RWPE2 (cell line): ENCODE measurements around the gene LSM6.

ENCODE experiments used
- ATAC-seq: fragments of 200-7000 bp; cut with Tn5 transposase; 3 replicates; pipeline ENCODE4 v1.9.1; 2021; ENCODE audit warnings: low read depth
- DNase-seq: peaks from one replicate; pipeline ENCODE4 v3.0.0-alpha.2; 2020; ENCODE audit warnings: low spot score
- H3K27ac ChIP-seq: fragments of 450-650 bp; 2 replicates; pipeline ENCODE4 v1.5.1; 2017; ENCODE audit warnings: mild to moderate bottlenecking; ENCODE audit not compliant: poor library complexity, severe bottlenecking
- H3K27me3 ChIP-seq: fragments of 250-450 bp; sonication (Bioruptor Pico); 2 replicates; pipeline ENCODE4 v1.5.1; 2021; ENCODE audit warnings: mild to moderate bottlenecking, moderate library complexity; ENCODE audit not compliant: insufficient read depth, poor library complexity, severe bottlenecking
- H3K36me3 ChIP-seq: fragments of 250-450 bp; sonication (Bioruptor Pico); 2 replicates; pipeline ENCODE4 v1.5.1; 2020; ENCODE audit warnings: low read depth, mild to moderate bottlenecking, moderate library complexity
- H3K4me1 ChIP-seq: fragments of 250-450 bp; sonication (Bioruptor Pico); 2 replicates; pipeline ENCODE4 v1.5.1; 2021; ENCODE audit warnings: mild to moderate bottlenecking, moderate library complexity; ENCODE audit not compliant: insufficient read depth, poor library complexity, severe bottlenecking
- H3K4me3 ChIP-seq: fragments of 250-450 bp; sonication (Bioruptor Pico); 2 replicates; pipeline ENCODE4 v1.5.1; 2021; ENCODE audit warnings: mild to moderate bottlenecking, moderate library complexity; ENCODE audit not compliant: severe bottlenecking
- H3K9me3 ChIP-seq: fragments of 250-450 bp; sonication (Bioruptor Pico); 2 replicates; pipeline ENCODE4 v1.5.1; 2021; ENCODE audit warnings: mild to moderate bottlenecking, moderate library complexity; ENCODE audit not compliant: severe bottlenecking
- TF ChIP-seq, protein P1 (sequence below): fragments of 450-650 bp; IDR thresholded peaks from one replicate; pipeline ENCODE4 v1.5.1; 2017; ENCODE audit warnings: mild to moderate bottlenecking, moderate library complexity; ENCODE audit not compliant: poor library complexity, severe bottlenecking

The LSM6 gene

DNA sequence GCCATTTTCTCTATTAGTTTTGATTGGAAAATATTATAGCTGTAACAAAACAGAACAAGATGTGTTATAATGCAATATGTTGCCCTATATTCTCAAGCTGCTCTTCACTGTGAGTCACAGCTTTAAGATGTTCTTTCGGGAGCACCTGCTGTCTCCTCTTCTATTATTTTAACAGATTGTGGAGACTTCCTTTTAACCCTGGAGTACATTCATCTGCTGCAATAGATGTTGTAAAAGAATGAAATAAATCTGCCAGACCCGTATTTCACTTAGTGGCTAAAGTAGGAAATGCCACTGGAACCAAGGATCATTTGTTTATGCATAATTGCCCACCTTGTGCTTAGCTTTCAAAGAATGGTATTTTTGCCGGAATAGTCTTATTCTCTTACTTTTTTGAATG, 11.1 kb downstream of the LSM6 start:
- DNase-seq (no peak), ATAC-seq (no peak)
- Histone ChIP-seq H3K27me3 (no peaks in the 10 kb centered on the region), H3K4me3 (no peak overlapping the region), H3K27ac (no peak overlapping the region), H3K9me3 (no peaks in the 10 kb centered on the region), H3K4me1 (no peaks in the 10 kb centered on the region), H3K36me3 (peaks cover 77% of the 10 kb centered on the region)
- TF ChIP-seq, protein P1, sequence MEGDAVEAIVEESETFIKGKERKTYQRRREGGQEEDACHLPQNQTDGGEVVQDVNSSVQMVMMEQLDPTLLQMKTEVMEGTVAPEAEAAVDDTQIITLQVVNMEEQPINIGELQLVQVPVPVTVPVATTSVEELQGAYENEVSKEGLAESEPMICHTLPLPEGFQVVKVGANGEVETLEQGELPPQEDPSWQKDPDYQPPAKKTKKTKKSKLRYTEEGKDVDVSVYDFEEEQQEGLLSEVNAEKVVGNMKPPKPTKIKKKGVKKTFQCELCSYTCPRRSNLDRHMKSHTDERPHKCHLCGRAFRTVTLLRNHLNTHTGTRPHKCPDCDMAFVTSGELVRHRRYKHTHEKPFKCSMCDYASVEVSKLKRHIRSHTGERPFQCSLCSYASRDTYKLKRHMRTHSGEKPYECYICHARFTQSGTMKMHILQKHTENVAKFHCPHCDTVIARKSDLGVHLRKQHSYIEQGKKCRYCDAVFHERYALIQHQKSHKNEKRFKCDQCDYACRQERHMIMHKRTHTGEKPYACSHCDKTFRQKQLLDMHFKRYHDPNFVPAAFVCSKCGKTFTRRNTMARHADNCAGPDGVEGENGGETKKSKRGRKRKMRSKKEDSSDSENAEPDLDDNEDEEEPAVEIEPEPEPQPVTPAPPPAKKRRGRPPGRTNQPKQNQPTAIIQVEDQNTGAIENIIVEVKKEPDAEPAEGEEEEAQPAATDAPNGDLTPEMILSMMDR = no peak

- ATAC-seq (no peak), DNase-seq (no peak)
- Histone ChIP-seq H3K36me3 (peaks cover 48% of the 10 kb centered on the region), H3K4me1 (no peaks in the 10 kb centered on the region), H3K27me3 (no peaks in the 10 kb centered on the region), H3K4me3 (no peak overlapping the region), H3K9me3 (no peaks in the 10 kb centered on the region), H3K27ac (no peak overlapping the region)
- TF ChIP-seq, protein P1 = no peak
Measured at GRCh38 chr4:146190456-146190855, 14.9 kb downstream of the LSM6 start.

- no peak overlapping the region for H3K4me3 ChIP-seq
- H3K27me3 ChIP-seq = no peaks in the 10 kb centered on the region
- H3K27ac ChIP-seq = no peak overlapping the region
- no peak for ATAC-seq
- DNase-seq = no peak
- TF ChIP-seq, protein P1 = no peak
- H3K4me1 ChIP-seq = no peaks in the 10 kb centered on the region
- peaks cover 36% of the 10 kb centered on the region for H3K36me3 ChIP-seq
- H3K9me3 ChIP-seq = no peaks in the 10 kb centered on the region
Measured at GRCh38 chr4:146191766-146192458, 16.4 kb downstream of the LSM6 start.

DNA sequence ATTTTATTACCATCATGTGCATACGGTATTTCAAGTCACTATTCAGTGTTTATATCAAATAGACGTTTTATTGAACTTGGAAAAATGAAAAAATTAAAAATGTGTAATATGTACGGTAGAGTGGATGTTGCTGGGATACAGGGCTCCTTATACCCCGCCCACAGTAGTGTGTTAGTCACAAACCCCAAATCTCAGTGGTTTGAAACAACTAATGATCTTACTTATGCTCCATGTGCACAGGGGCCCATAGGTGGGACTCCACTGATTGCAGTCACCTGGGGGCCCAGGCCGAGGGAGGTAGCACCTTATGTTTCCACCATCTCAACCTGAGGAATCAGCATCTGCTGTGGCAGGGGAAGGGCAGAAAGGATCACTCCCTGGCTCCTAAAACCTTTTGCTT, 18.1 kb downstream of the LSM6 start:
- H3K4me3 ChIP-seq = no peak overlapping the region
- H3K36me3 ChIP-seq = peaks cover 19% of the 10 kb centered on the region
- TF ChIP-seq, protein P1 = no peak
- H3K27ac ChIP-seq = no peak overlapping the region
- H3K27me3 ChIP-seq = no peaks in the 10 kb centered on the region
- H3K9me3 ChIP-seq = no peaks in the 10 kb centered on the region
- no peak for DNase-seq
- no peak for ATAC-seq
- H3K4me1 ChIP-seq = no peaks in the 10 kb centered on the region

GRCh38 chr4:146194212-146194611, 18.7 kb downstream of the LSM6 start:
- H3K4me1 ChIP-seq = no peaks in the 10 kb centered on the region
- ATAC-seq = no peak
- no peaks in the 10 kb centered on the region for H3K27me3 ChIP-seq
- no peak overlapping the region for H3K4me3 ChIP-seq
- no peak for DNase-seq
- no peaks in the 10 kb centered on the region for H3K9me3 ChIP-seq
- TF ChIP-seq, protein P1 = no peak
- no peak overlapping the region for H3K27ac ChIP-seq
- H3K36me3 ChIP-seq = peaks cover 16% of the 10 kb centered on the region
